Smooth muscle cell (in vitro differentiated cells): ENCODE measurements around the gene CDKN2AIPNL. TPM values are rescaled to one million over a fixed set of nuclear protein-coding genes. Genes with fewer than 3 reads are reported as not detected.

Experiments
- DNase-seq: peaks from one replicate; lab custom pipeline; 2025; ENCODE audit not compliant: unreplicated experiment; lab: John Stamatoyannopoulos, UW
- H2AFZ ChIP-seq: fragments of 200-600 bp; sonication (generic); 2 replicates; pipeline ENCODE4 v1.6.0; 2016; ENCODE audit warnings: antibody characterized with exemption, low read depth, mild to moderate bottlenecking
- H3F3A ChIP-seq: fragments of 200-600 bp; sonication (generic); 2 replicates; pipeline ENCODE4 v1.6.0; 2017; ENCODE audit warnings: antibody characterized with exemption, low read depth
- H3K27ac ChIP-seq: fragments of 200-600 bp; sonication (generic); 2 replicates; pipeline ENCODE4 v1.5.1; 2016; ENCODE audit warnings: low read depth, mild to moderate bottlenecking
- H3K27me3 ChIP-seq: fragments of 200-600 bp; sonication (generic); 2 replicates; pipeline ENCODE4 v1.6.1; 2016; ENCODE audit warnings: low read depth, mild to moderate bottlenecking
- H3K36me3 ChIP-seq: fragments of 200-600 bp; sonication (generic); 2 replicates; pipeline ENCODE4 v1.5.1; 2016; ENCODE audit warnings: low read depth
- H3K4me1 ChIP-seq: fragments of 200-600 bp; sonication (generic); 2 replicates; pipeline ENCODE4 v1.5.1; 2016; ENCODE audit warnings: low read depth
- H3K4me2 ChIP-seq: fragments of 200-600 bp; sonication (generic); 2 replicates; pipeline ENCODE4 v1.6.0; 2016; ENCODE audit warnings: mild to moderate bottlenecking
- H3K4me3 ChIP-seq: fragments of 200-600 bp; sonication (generic); 2 replicates; pipeline ENCODE4 v1.5.1; 2016; ENCODE audit warnings: mild to moderate bottlenecking
- H3K79me2 ChIP-seq: fragments of 200-600 bp; sonication (generic); 2 replicates; pipeline ENCODE4 v1.6.0; 2016; ENCODE audit warnings: low read depth, mild to moderate bottlenecking
- H3K9ac ChIP-seq: fragments of 200-600 bp; sonication (generic); 2 replicates; pipeline ENCODE4 v1.6.0; 2016; ENCODE audit warnings: low read depth
- H3K9me3 ChIP-seq: fragments of 200-600 bp; sonication (generic); replicated peaks from 2 replicates; pipeline ENCODE4 v1.5.1; 2016; ENCODE audit warnings: low read depth
- H4K20me1 ChIP-seq: fragments of 200-600 bp; sonication (generic); 2 replicates; pipeline ENCODE4 v1.6.0; 2016; ENCODE audit warnings: low read depth
- WGBS: methylation state at CpG from one replicate; pipeline ENCODE4 v1.1.7; 2016; ENCODE audit warnings: low lambda C conversion rate; 5-methylcytosine and 5-hydroxymethylcytosine counted together
- polyA plus RNA-seq: library from polyadenylated mRNA; unstranded; fragments of >200 nt; fragmentation: Nextera tagmentation; extraction: Ambion mirVana; gene quantifications from 2 replicates; pipeline ENCODE4 v1.2.1, GENCODE V29; 2016
- total RNA-seq: library from RNA; depleted of rRNA; stranded (reverse); fragments of >200 nt; gene quantifications from 2 replicates; pipeline ENCODE4 v1.2.3, GENCODE V29; 2014
- TF ChIP-seq, protein P1 (sequence below): fragments of 200-600 bp; sonication (generic); IDR thresholded peaks from 2 replicates; pipeline ENCODE4 v1.5.1; 2017; ENCODE audit warnings: borderline replicate concordance, mild to moderate bottlenecking, antibody characterized with exemption; ENCODE audit not compliant: insufficient read depth, poor library complexity, severe bottlenecking

CDKN2AIPNL gene
- total and polyA plus RNA-seq, 2 experiments from 2014 or later: 9.9 to 27.7 TPM

DNA sequence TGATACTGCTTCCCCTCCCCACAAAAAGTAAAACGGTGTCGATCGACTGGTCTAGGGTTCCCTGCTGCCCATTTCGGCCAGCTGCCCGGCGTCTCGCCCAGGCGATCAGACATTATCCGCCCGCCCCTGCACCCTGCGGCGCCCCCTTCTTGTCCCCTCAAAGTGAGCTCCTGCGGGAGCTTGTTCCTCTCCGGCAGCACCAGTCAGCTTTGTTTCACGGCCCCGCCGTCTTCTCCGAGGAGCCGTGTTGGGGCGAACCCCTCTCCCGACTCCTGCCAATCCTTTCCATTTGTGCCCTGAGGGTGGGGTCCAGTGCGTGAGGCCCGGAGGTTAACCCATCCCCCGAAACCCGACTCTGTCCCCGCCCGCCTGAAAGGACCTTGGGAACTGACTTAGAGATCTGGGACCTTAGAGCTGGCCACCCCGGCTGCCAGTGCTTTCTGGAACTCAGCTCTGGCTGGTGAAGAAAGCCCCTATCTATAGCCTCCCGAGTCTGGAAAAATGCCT lies 39.8 kb downstream of the CDKN2AIPNL start:
- Histone ChIP-seq H3K4me3 (peak overlapping the region; percentile 100), H3K4me2 (peak overlapping the region; percentile 88), H4K20me1 (peaks cover 52% of the 10 kb centered on the region), H3K36me3 (no peaks in the 10 kb centered on the region), H3K9ac (peak overlapping the region; percentile 99), H2AFZ (no peak overlapping the region), H3K79me2 (peaks cover 52% of the 10 kb centered on the region), H3K4me1 (peaks cover 12% of the 10 kb centered on the region), H3K9me3 (no peaks in the 10 kb centered on the region), H3K27me3 (no peaks in the 10 kb centered on the region), H3F3A (no peaks in the 10 kb centered on the region), H3K27ac (peak overlapping the region; percentile 99)
- TF ChIP-seq, protein P1, sequence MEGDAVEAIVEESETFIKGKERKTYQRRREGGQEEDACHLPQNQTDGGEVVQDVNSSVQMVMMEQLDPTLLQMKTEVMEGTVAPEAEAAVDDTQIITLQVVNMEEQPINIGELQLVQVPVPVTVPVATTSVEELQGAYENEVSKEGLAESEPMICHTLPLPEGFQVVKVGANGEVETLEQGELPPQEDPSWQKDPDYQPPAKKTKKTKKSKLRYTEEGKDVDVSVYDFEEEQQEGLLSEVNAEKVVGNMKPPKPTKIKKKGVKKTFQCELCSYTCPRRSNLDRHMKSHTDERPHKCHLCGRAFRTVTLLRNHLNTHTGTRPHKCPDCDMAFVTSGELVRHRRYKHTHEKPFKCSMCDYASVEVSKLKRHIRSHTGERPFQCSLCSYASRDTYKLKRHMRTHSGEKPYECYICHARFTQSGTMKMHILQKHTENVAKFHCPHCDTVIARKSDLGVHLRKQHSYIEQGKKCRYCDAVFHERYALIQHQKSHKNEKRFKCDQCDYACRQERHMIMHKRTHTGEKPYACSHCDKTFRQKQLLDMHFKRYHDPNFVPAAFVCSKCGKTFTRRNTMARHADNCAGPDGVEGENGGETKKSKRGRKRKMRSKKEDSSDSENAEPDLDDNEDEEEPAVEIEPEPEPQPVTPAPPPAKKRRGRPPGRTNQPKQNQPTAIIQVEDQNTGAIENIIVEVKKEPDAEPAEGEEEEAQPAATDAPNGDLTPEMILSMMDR: no peak
- 1% methylated on average over 29 of the region's 29 CpGs for WGBS
- DNase-seq: peak; percentile 34

DNA sequence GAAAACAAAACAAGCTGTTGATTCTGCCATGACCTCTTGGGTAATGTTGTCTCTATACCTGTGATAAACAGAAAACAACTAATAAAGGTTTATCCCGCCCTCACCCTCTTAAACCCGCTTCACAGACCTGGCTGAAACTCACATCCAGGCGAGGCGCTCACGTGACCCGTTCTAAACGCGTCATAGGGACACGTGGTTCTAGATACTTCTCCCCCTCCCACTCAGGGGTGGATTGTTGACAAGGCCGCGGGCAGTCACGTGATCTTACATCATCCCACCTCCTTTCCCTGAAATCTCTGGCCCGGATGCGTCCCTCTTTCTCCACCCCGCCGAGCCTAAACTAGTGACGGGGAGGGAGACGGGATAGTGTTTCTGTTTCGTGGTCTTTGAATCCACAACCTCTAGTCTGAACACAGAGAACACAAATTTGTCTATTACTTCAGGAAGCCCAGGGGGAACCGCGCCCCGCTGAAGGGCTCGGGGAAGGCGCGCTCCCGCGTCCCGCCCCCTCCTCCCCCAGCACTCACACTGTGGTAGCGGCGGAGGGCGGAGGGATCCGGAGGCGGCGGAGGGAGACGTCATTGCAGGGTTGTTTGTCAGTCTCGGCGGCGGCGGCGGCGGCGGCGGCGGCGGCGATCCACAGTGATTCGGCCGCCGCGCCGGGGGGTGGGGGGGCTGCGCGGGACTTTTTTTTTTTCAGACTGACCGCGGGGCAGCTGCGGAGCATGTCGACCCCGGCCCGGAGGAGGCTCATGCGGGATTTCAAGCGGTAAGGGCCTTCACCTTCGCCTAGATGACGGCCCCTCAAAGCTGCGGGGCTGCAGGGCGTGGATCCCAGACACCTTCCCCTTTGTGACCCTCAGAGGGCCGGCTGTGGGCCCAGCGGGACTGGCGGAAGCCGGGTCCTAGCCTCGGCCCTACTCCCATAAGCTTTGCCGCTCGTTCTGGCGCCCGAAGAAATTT lies 40.5 kb downstream of the CDKN2AIPNL start, which contains the start of gene UBE2B:
UBE2B (plus strand) TSS at position 699 of the 963 bp plus-strand sequence; CDS start at position 726, 27 bp downstream.
- peak within 1 kb of the TSS; percentile 92 for H2AFZ ChIP-seq
- H4K20me1 ChIP-seq: peaks cover 46% of the 10 kb centered on the region
- H3K27ac ChIP-seq: peak within 1 kb of the TSS; percentile 99
- no peaks in the 10 kb centered on the region for H3K9me3 ChIP-seq
- peak; percentile 97 for DNase-seq
- H3K4me1 ChIP-seq: peaks cover 16% of the 10 kb centered on the region
- peaks cover 50% of the 10 kb centered on the region for H3K79me2 ChIP-seq
- no peaks in the 10 kb centered on the region for H3F3A ChIP-seq
- WGBS: 1% methylated on average over 44 of the region's 74 CpGs
- peak within 1 kb of the TSS; percentile 88 for H3K4me2 ChIP-seq
- no peaks in the 10 kb centered on the region for H3K27me3 ChIP-seq
- H3K36me3 ChIP-seq: no peaks in the 10 kb centered on the region
- peak within 1 kb of the TSS; percentile 99 for H3K9ac ChIP-seq
- TF ChIP-seq, protein P1: no peak
- H3K4me3 ChIP-seq: peak within 1 kb of the TSS; percentile 100

DNA sequence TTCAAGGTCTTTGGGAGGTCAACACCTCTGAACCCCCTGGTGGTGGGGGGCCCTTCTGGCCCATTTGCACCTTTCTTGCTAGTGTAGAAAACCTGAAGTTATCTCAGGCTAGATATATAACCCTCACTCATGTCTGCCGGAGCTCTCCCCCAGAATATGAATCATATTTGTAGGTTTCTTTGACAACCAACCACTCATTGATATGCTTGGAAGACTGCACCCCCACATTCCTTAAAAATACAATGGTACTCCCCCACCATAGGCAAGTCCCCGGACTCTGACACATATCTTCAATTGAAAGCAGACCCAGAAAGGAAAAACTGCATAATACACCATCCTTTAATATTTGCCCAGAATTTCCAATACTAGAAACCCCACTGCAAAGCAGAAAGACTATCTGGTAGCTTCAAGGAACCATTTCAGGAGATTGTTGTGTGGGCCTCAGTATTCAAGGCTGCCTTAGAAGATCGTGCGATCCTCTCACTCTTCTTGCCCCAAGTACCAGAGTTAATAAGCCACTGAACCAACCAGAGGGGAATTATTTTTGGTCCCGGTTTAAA lies 41.3 kb downstream of the CDKN2AIPNL start:
- Histone ChIP-seq H3K9me3 (no peaks in the 10 kb centered on the region), H3F3A (no peaks in the 10 kb centered on the region), H3K4me3 (peak overlapping the region; percentile 100), H4K20me1 (peaks cover 39% of the 10 kb centered on the region), H3K4me2 (peak overlapping the region; percentile 88), H2AFZ (peak overlapping the region; percentile 92), H3K27ac (peak overlapping the region; percentile 99), H3K36me3 (no peaks in the 10 kb centered on the region), H3K27me3 (no peaks in the 10 kb centered on the region), H3K79me2 (peaks cover 51% of the 10 kb centered on the region), H3K4me1 (peaks cover 20% of the 10 kb centered on the region), H3K9ac (peak overlapping the region; percentile 99)
- TF ChIP-seq, protein P1: no peak
- WGBS: 40% methylated on average over 5 of the region's 5 CpGs
- no peak for DNase-seq
